HepG2 (cell line): ENCODE results near the gene CCNB2. TPM values are rescaled to one million over a fixed set of nuclear protein-coding genes. Genes with fewer than 3 reads are reported as not detected.

Source experiments
- ATAD3A ChIP-seq: sonication (generic); formaldehyde crosslinking; IDR thresholded peaks from 2 replicates; pipeline ENCODE4 v1.4.0; 2020; ENCODE audit warnings: missing genetic modification reagents
- HMGXB4 ChIP-seq, 2 experiments: sonication (generic) in 1 of 2; formaldehyde crosslinking in 1 of 2; IDR thresholded peaks; 2 replicates each; pipeline versions ENCODE4 v1.4.0 to v1.6.1; 2018 to 2020; ENCODE audit warnings: missing genetic modification reagents in 2 of 2, borderline replicate concordance in 1 of 2, low read depth in 1 of 2, mild to moderate bottlenecking in 1 of 2, missing biosample characterization in 1 of 2
- XBP1 ChIP-seq: sonication (generic); formaldehyde crosslinking; IDR thresholded peaks from 2 replicates; pipeline ENCODE4 v1.5.0; 2020; ENCODE audit warnings: missing genetic modification reagents
- ZNF142 ChIP-seq: sonication (generic); formaldehyde crosslinking; IDR thresholded peaks from 2 replicates; pipeline ENCODE4 v1.4.0; 2020; ENCODE audit warnings: missing genetic modification reagents
- ZNF18 ChIP-seq: sonication (generic); formaldehyde crosslinking; IDR thresholded peaks from 2 replicates; pipeline ENCODE4 v1.8.0; 2022; ENCODE audit warnings: mild to moderate bottlenecking, missing genetic modification reagents; ENCODE audit not compliant: insufficient replicate concordance
- ZNF496 ChIP-seq: sonication (generic); formaldehyde crosslinking; IDR thresholded peaks from 2 replicates; pipeline ENCODE4 v1.8.1; 2023; ENCODE audit warnings: mild to moderate bottlenecking, moderate library complexity, missing genetic modification reagents; ENCODE audit not compliant: insufficient replicate concordance
- polyA plus RNA-seq, 8 experiments: library from polyadenylated mRNA; depleted of rRNA in 3 of 8; stranded (reverse) in 7 of 8; unstranded in 1 of 8; fragments of >200 nt; fragmentation: Illumina TruSeq in 4 of 8; extraction: Trizol in 4 of 8; gene quantifications; 2 replicates each; pipeline versions ENCODE4 v1.2.1 to v1.2.3, GENCODE V29; 2011 to 2016; ENCODE audit warnings: low read depth in 4 of 8, missing spikeins in 1 of 8, mixed read lengths in 1 of 8; ENCODE audit not compliant: insufficient read depth in 1 of 8
- total RNA-seq, 5 experiments: library from RNA; depleted of rRNA; stranded (reverse); fragments of >200 nt; fragmentation: Illumina TruSeq; extraction: Trizol; gene quantifications; 2 replicates each; pipeline ENCODE4 v1.2.3, GENCODE V29; 2016; ENCODE audit warnings: low read depth in 1 of 5

The CCNB2 gene
- total and polyA plus RNA-seq, 2 of the 13 experiments (the other 11 are each of a cell fraction or from before 2014, with no cell fraction given) = 43.5 to 80.9 TPM

- TF ChIP-seq ZNF18 = no peak
- no peak for TF ChIP-seq ATAD3A (CRISPR knock-in tag)
- no peak for TF ChIP-seq ZNF142 (CRISPR knock-in tag)
- no peak for TF ChIP-seq XBP1 (CRISPR knock-in tag)
- TF ChIP-seq ZNF496 (CRISPR knock-in tag) = no peak
- TF ChIP-seq HMGXB4 (CRISPR knock-in tag; IDR thresholded peaks at IDR 0.05; ENCODE audit: borderline replicate concordance in 1 of 2, low read depth in 1 of 2) = peak in 1 of 2 experiments; percentile 71; a peak in 2 of 4 replicates
- TF ChIP-seq, all 625 proteins: peak for 27
Measured at GRCh38 chr15:59138243-59138642, 33.3 kb downstream of the CCNB2 start (continued).
